Measurements from ENCODE around the gene PCBP3. TPM values are rescaled to one million over a fixed set of nuclear protein-coding genes. Genes with fewer than 3 reads are reported as not detected.
"Not testable (repeated sequence)": the region's sequence is repeated elsewhere in the genome, so short reads cannot be mapped to it uniquely, and the experiment has no call there.

Gene PCBP3
- total RNA-seq, 1 donor from 2014 or later = 11.8 TPM

GRCh38 chr21:45877821-45878469, 234.4 kb downstream of the PCBP3 start:
- Mint-ChIP-seq H3K27me3 (ENCODE audit: low read depth) (peaks cover 2% of the 10 kb centered on the region), H3K4me1 (ENCODE audit: low read depth) (peaks cover 46% of the 10 kb centered on the region), H3K36me3 (ENCODE audit: low read depth) (no peaks in the 10 kb centered on the region), H3K27ac (ENCODE audit: unreplicated experiment) (no peak overlapping the region), H3K4me3 (ENCODE audit: unreplicated experiment) (no peak overlapping the region), H3K9me3 (ENCODE audit: low read depth) (no peaks in the 10 kb centered on the region)
- peak; percentile 61 for DNase-seq (ENCODE audit: low spot score)
- peak; percentile 26 for TF ChIP-seq CTCF (IDR thresholded peaks at IDR 0.05)

- Mint-ChIP-seq H3K9me3 (ENCODE audit: low read depth) (no peaks in the 10 kb centered on the region), H3K4me1 (ENCODE audit: low read depth) (peaks cover 33% of the 10 kb centered on the region), H3K27ac (ENCODE audit: unreplicated experiment) (no peak overlapping the region), H3K36me3 (ENCODE audit: low read depth) (no peaks in the 10 kb centered on the region), H3K4me3 (ENCODE audit: unreplicated experiment) (no peak overlapping the region), H3K27me3 (ENCODE audit: low read depth) (peaks cover 2% of the 10 kb centered on the region)
- peak; percentile 86 for DNase-seq (ENCODE audit: low spot score)
- peak; percentile 84 for TF ChIP-seq CTCF (IDR thresholded peaks at IDR 0.05)
These were observed 236.9 kb downstream of the PCBP3 start for GRCh38 chr21:45880097-45881068.

- peaks cover 18% of the 10 kb centered on the region for H3K4me1 Mint-ChIP-seq (ENCODE audit: low read depth)
- TF ChIP-seq CTCF (IDR thresholded peaks at IDR 0.05) = no peak
- no peak for DNase-seq (ENCODE audit: low spot score)
- H3K9me3 Mint-ChIP-seq (ENCODE audit: low read depth) = no peaks in the 10 kb centered on the region
- H3K4me3 Mint-ChIP-seq (ENCODE audit: unreplicated experiment) = no peak overlapping the region
- no peaks in the 10 kb centered on the region for H3K36me3 Mint-ChIP-seq (ENCODE audit: low read depth)
- H3K27ac Mint-ChIP-seq (ENCODE audit: unreplicated experiment) = no peak overlapping the region
- H3K27me3 Mint-ChIP-seq (ENCODE audit: low read depth) = peaks cover 2% of the 10 kb centered on the region
These were observed 239.1 kb downstream of the PCBP3 start for GRCh38 chr21:45882645-45883044.

GRCh38 chr21:45883090-45883489, 239.6 kb downstream of the PCBP3 start:
- DNase-seq (ENCODE audit: low spot score) = no peak
- peaks cover 2% of the 10 kb centered on the region for H3K27me3 Mint-ChIP-seq (ENCODE audit: low read depth)
- peaks cover 14% of the 10 kb centered on the region for H3K4me1 Mint-ChIP-seq (ENCODE audit: low read depth)
- no peaks in the 10 kb centered on the region for H3K36me3 Mint-ChIP-seq (ENCODE audit: low read depth)
- no peak overlapping the region for H3K4me3 Mint-ChIP-seq (ENCODE audit: unreplicated experiment)
- no peaks in the 10 kb centered on the region for H3K9me3 Mint-ChIP-seq (ENCODE audit: low read depth)
- no peak for TF ChIP-seq CTCF (IDR thresholded peaks at IDR 0.05)
- H3K27ac Mint-ChIP-seq (ENCODE audit: unreplicated experiment) = no peak overlapping the region

GRCh38 chr21:45885597-45885929, 242.0 kb downstream of the PCBP3 start:
- TF ChIP-seq CTCF (IDR thresholded peaks at IDR 0.05) = no peak
- no peaks in the 10 kb centered on the region for H3K9me3 Mint-ChIP-seq (ENCODE audit: low read depth)
- H3K4me1 Mint-ChIP-seq (ENCODE audit: low read depth) = peaks cover 7% of the 10 kb centered on the region
- no peak overlapping the region for H3K27ac Mint-ChIP-seq (ENCODE audit: unreplicated experiment)
- no peak for DNase-seq (ENCODE audit: low spot score)
- peaks cover 11% of the 10 kb centered on the region for H3K27me3 Mint-ChIP-seq (ENCODE audit: low read depth)
- no peak overlapping the region for H3K4me3 Mint-ChIP-seq (ENCODE audit: unreplicated experiment)
- H3K36me3 Mint-ChIP-seq (ENCODE audit: low read depth) = no peaks in the 10 kb centered on the region

GRCh38 chr21:45885930-45886601, 242.5 kb downstream of the PCBP3 start:
- DNase-seq (ENCODE audit: low spot score); H3K9me3 Mint-ChIP-seq (ENCODE audit: low read depth); H3K4me1 Mint-ChIP-seq (ENCODE audit: low read depth); H3K27ac Mint-ChIP-seq (ENCODE audit: unreplicated experiment); H3K4me3 Mint-ChIP-seq (ENCODE audit: unreplicated experiment); H3K36me3 Mint-ChIP-seq (ENCODE audit: low read depth): not testable (repeated sequence)
- H3K27me3 Mint-ChIP-seq (ENCODE audit: low read depth) = peaks cover 16% of the 10 kb centered on the region

Measured in chondrocyte (in vitro differentiated cells).